HepG2 (cell line): ENCODE data around the gene INTS7. TPM values are rescaled to one million over a fixed set of nuclear protein-coding genes. Genes with fewer than 3 reads are reported as not detected.

Source experiments
- ATAD3A ChIP-seq: sonication (generic); formaldehyde crosslinking; IDR thresholded peaks from 2 replicates; pipeline ENCODE4 v1.4.0; 2020; ENCODE audit warnings: missing genetic modification reagents
- FOXP1 ChIP-seq, 2 experiments: fragments of 450-650 bp in 1 of 2; IDR thresholded peaks; 2 replicates each; pipeline ENCODE4 v1.6.1; 2017 to 2018; ENCODE audit warnings: antibody characterized with exemption in 1 of 2
- KAT8 ChIP-seq: IDR thresholded peaks from 2 replicates; pipeline ENCODE4 v1.6.1; 2016; ENCODE audit warnings: missing genetic modification reagents, missing compliant biosample characterization
- NFYB ChIP-seq: sonication (generic); formaldehyde crosslinking; IDR thresholded peaks from 2 replicates; pipeline ENCODE4 v1.4.0; 2020; ENCODE audit warnings: missing genetic modification reagents
- POGK ChIP-seq: sonication (generic); formaldehyde crosslinking; conservative IDR thresholded peaks from 2 replicates; pipeline ENCODE4 v1.8.0; 2022; ENCODE audit warnings: mild to moderate bottlenecking, moderate library complexity, missing genetic modification reagents
- ZBTB40 ChIP-seq, 2 experiments: fragments of 450-650 bp in 1 of 2; sonication (generic) in 1 of 2; formaldehyde crosslinking in 1 of 2; IDR thresholded peaks; 2 replicates each; pipeline versions ENCODE4 v1.6.1 to v1.8.0; 2016 to 2022; ENCODE audit warnings: antibody characterized with exemption in 1 of 2, mild to moderate bottlenecking in 1 of 2, missing genetic modification reagents in 1 of 2
- ZC3H4 ChIP-seq: sonication (generic); formaldehyde crosslinking; IDR thresholded peaks from 2 replicates; pipeline ENCODE4 v1.4.0; 2020; ENCODE audit warnings: missing genetic modification reagents, borderline replicate concordance
- ZKSCAN8 ChIP-seq: IDR thresholded peaks from 2 replicates; pipeline ENCODE4 v1.6.1; 2016; ENCODE audit warnings: borderline replicate concordance, missing genetic modification reagents, missing compliant biosample characterization
- ZNF770 ChIP-seq: sonication (generic); formaldehyde crosslinking; IDR thresholded peaks from 2 replicates; pipeline ENCODE4 v1.5.0; 2020; ENCODE audit warnings: mild to moderate bottlenecking, missing genetic modification reagents
- polyA plus RNA-seq, 8 experiments: library from polyadenylated mRNA; depleted of rRNA in 3 of 8; stranded (reverse) in 7 of 8; unstranded in 1 of 8; fragments of >200 nt; fragmentation: Illumina TruSeq in 4 of 8; extraction: Trizol in 4 of 8; gene quantifications; 2 replicates each; pipeline versions ENCODE4 v1.2.1 to v1.2.3, GENCODE V29; 2011 to 2016; ENCODE audit warnings: low read depth in 4 of 8, missing spikeins in 1 of 8, mixed read lengths in 1 of 8; ENCODE audit not compliant: insufficient read depth in 1 of 8
- total RNA-seq, 5 experiments: library from RNA; depleted of rRNA; stranded (reverse); fragments of >200 nt; fragmentation: Illumina TruSeq; extraction: Trizol; gene quantifications; 2 replicates each; pipeline ENCODE4 v1.2.3, GENCODE V29; 2016; ENCODE audit warnings: low read depth in 1 of 5

INTS7 gene
- total and polyA plus RNA-seq, 2 of the 13 experiments (the other 11 are each of a cell fraction or from before 2014, with no cell fraction given), result 18.3 to 22.4 TPM

- TF ChIP-seq ZKSCAN8 (no peak), POGK (no peak), FOXP1 (IDR thresholded peaks at IDR 0.05) (no peak), FOXP1 (CRISPR knock-in tag; IDR thresholded peaks at IDR 0.05) (no peak), NFYB (no peak), ZNF770 (no peak), KAT8 (no peak), ZC3H4 (no peak), ZBTB40 (IDR thresholded peaks at IDR 0.05) (no peak), ZBTB40 (CRISPR knock-in tag; IDR thresholded peaks at IDR 0.05) (no peak), ATAD3A (CRISPR knock-in tag) (no peak)
Observed at GRCh38 chr1:212035835-212036605, 663 bp upstream of the INTS7 start (continued).
